ENCODE data around the gene GUK1.
A peak's percentile ranks its signal among the peaks of the same experiment; 100 is the strongest.
"Not testable (repeated sequence)": the region's sequence is repeated elsewhere in the genome, so short reads cannot be mapped to it uniquely, and the experiment has no call there.

GUK1 gene

GRCh38 chr1:228163007-228163753 is 23.1 kb downstream of the GUK1 start:
- no peak for DNase-seq (ENCODE audit: low spot score)

- DNase-seq (ENCODE audit: low spot score), result no peak
These were observed 23.9 kb downstream of the GUK1 start for GRCh38 chr1:228163776-228164519.

GRCh38 chr1:228164561-228165371 is 24.7 kb downstream of the GUK1 start:
- DNase-seq (ENCODE audit: low spot score), result no peak

GRCh38 chr1:228165372-228166169 is 25.5 kb downstream of the GUK1 start, which contains the start of gene IBA57:
IBA57 (plus strand) TSS chr1:228165804; CDS start chr1:228165817, 13 bp downstream.
- DNase-seq (ENCODE audit: low spot score), result peak; percentile 100

GRCh38 chr1:228166170-228166936 is 26.3 kb downstream of the GUK1 start:
- peak; percentile 70 for DNase-seq (ENCODE audit: low spot score)

- no peak for DNase-seq (ENCODE audit: low spot score)
These were observed 28.6 kb downstream of the GUK1 start for GRCh38 chr1:228168563-228169270.

GRCh38 chr1:228169345-228169744 is 29.3 kb downstream of the GUK1 start:
- no peak for DNase-seq (ENCODE audit: low spot score)

GRCh38 chr1:228170666-228171065 is 30.6 kb downstream of the GUK1 start:
- no peak for DNase-seq (ENCODE audit: low spot score)

- no peak for DNase-seq (ENCODE audit: low spot score)
These were observed 31.3 kb downstream of the GUK1 start for GRCh38 chr1:228171221-228171891.

GRCh38 chr1:228172591-228173527 is 32.8 kb downstream of the GUK1 start:
- DNase-seq (ENCODE audit: low spot score), result no peak

- DNase-seq (ENCODE audit: low spot score), result not testable (repeated sequence)
These were observed 33.7 kb downstream of the GUK1 start for GRCh38 chr1:228173528-228174481.

GRCh38 chr1:228174482-228175315 is 34.6 kb downstream of the GUK1 start:
- DNase-seq (ENCODE audit: low spot score), result no peak

GRCh38 chr1:228175316-228176023 is 35.4 kb downstream of the GUK1 start:
- DNase-seq (ENCODE audit: low spot score), result no peak

- no peak for DNase-seq (ENCODE audit: low spot score)
These were observed 35.9 kb downstream of the GUK1 start for GRCh38 chr1:228176024-228176395.

GRCh38 chr1:228176461-228177182 is 36.5 kb downstream of the GUK1 start:
- peak; percentile 28 for DNase-seq (ENCODE audit: low spot score)
